HEK293 (cell line): Measurements from ENCODE around the gene FGA.

Experiments used
- CTCF ChIA-PET: fragments of 350-600 bp; formaldehyde crosslinking; extraction: SDS; loops from one replicate; lab custom pipeline; 2021; ENCODE audit warnings: antibody characterized with exemption; lab: Yijun Ruan, JAX
- POLR2A ChIA-PET: fragments of 300-600 bp; formaldehyde crosslinking; extraction: SDS; loops from one replicate; lab custom pipeline; 2020; ENCODE audit warnings: antibody characterized with exemption, inconsistent platforms; lab: Yijun Ruan, JAX
- H3K27ac ChIP-seq: fragments of 200-500 bp; sonication (Bioruptor generic); 2 replicates; pipeline ENCODE4 v1.5.1; 2014; ENCODE audit warnings: low read depth, low read length, control low read depth, inconsistent platforms; ENCODE audit errors: extremely low read depth
- H3K36me3 ChIP-seq, 2 experiments: fragments of 200-500 bp in 1 of 2; sonication (Bioruptor generic) in 1 of 2; 1 replicate in 1 of 2; 2 replicates in 1 of 2; pipeline ENCODE4 v1.5.1; 2014 to 2017; ENCODE audit warnings: inconsistent platforms in 2 of 2, low read length in 2 of 2; ENCODE audit not compliant: control insufficient read depth in 2 of 2, insufficient read depth in 1 of 2
- H3K4me1 ChIP-seq: fragments of 200-500 bp; sonication (Bioruptor generic); 2 replicates; pipeline ENCODE4 v1.5.1; 2014; ENCODE audit warnings: mild to moderate bottlenecking, low read length, inconsistent platforms; ENCODE audit not compliant: control insufficient read depth, insufficient read depth
- H3K4me3 ChIP-seq: 2 replicates; pipeline ENCODE4 v1.5.1; 2011; ENCODE audit warnings: low read depth, mild to moderate bottlenecking, control low read depth, low read length, moderate library complexity
- H3K9me3 ChIP-seq: fragments of 200-500 bp; sonication (Bioruptor generic); 2 replicates; pipeline ENCODE4 v1.5.1; 2014; ENCODE audit warnings: low read depth, low read length, inconsistent platforms; ENCODE audit not compliant: control insufficient read depth, insufficient read depth
- CTCF ChIP-seq: fragments of 450-650 bp; formaldehyde crosslinking; IDR thresholded peaks from 2 replicates; pipeline ENCODE4 v1.5.1; 2016; ENCODE audit warnings: missing biosample characterization, missing genetic modification characterization
- KLF9 ChIP-seq: fragments of 450-650 bp; formaldehyde crosslinking; IDR thresholded peaks from 2 replicates; pipeline ENCODE4 v1.5.1; 2016; ENCODE audit warnings: missing biosample characterization, missing genetic modification characterization, low read depth
- MZF1 ChIP-seq: fragments of 450-650 bp; formaldehyde crosslinking; IDR thresholded peaks from 2 replicates; pipeline ENCODE4 v1.5.1; 2017; ENCODE audit warnings: missing biosample characterization, missing genetic modification characterization, borderline replicate concordance
- PRDM10 ChIP-seq: fragments of 450-650 bp; formaldehyde crosslinking; IDR thresholded peaks from 2 replicates; pipeline ENCODE4 v1.5.1; 2016; ENCODE audit warnings: missing biosample characterization, missing genetic modification characterization
- PRDM4 ChIP-seq: fragments of 450-650 bp; formaldehyde crosslinking; IDR thresholded peaks from 2 replicates; pipeline ENCODE4 v1.5.1; 2017; ENCODE audit warnings: missing biosample characterization, missing genetic modification characterization
- RBAK ChIP-seq: fragments of 450-650 bp; formaldehyde crosslinking; IDR thresholded peaks from 2 replicates; pipeline ENCODE4 v1.5.1; 2016; ENCODE audit warnings: missing biosample characterization, missing genetic modification characterization
- REST ChIP-seq: fragments of 450-650 bp; formaldehyde crosslinking; IDR thresholded peaks from 2 replicates; pipeline ENCODE4 v1.5.1; 2016; ENCODE audit warnings: missing biosample characterization, missing genetic modification characterization
- SCRT2 ChIP-seq: fragments of 450-650 bp; formaldehyde crosslinking; IDR thresholded peaks from 2 replicates; pipeline ENCODE4 v1.5.1; 2016; ENCODE audit warnings: missing biosample characterization, missing genetic modification characterization
- SP2 ChIP-seq: fragments of 450-650 bp; formaldehyde crosslinking; IDR thresholded peaks from 2 replicates; pipeline ENCODE4 v1.5.1; 2016; ENCODE audit warnings: missing biosample characterization, missing genetic modification characterization
- ZFP41 ChIP-seq: fragments of 450-650 bp; formaldehyde crosslinking; IDR thresholded peaks from 2 replicates; pipeline ENCODE4 v1.5.1; 2016; ENCODE audit warnings: missing biosample characterization, missing genetic modification characterization, borderline replicate concordance
- ZNF211 ChIP-seq: fragments of 450-650 bp; formaldehyde crosslinking; IDR thresholded peaks from 2 replicates; pipeline ENCODE4 v1.5.1; 2016; ENCODE audit warnings: low read depth, missing biosample characterization, missing genetic modification characterization
- ZNF266 ChIP-seq: fragments of 450-650 bp; formaldehyde crosslinking; IDR thresholded peaks from 2 replicates; pipeline ENCODE4 v1.5.1; 2016; ENCODE audit warnings: missing biosample characterization, missing genetic modification characterization, low read depth
- ZNF335 ChIP-seq: fragments of 450-650 bp; formaldehyde crosslinking; conservative IDR thresholded peaks from 2 replicates; pipeline ENCODE4 v1.5.1; 2016; ENCODE audit warnings: missing biosample characterization, missing genetic modification characterization
- ZNF48 ChIP-seq: fragments of 450-650 bp; formaldehyde crosslinking; IDR thresholded peaks from 2 replicates; pipeline ENCODE4 v1.5.1; 2016; ENCODE audit warnings: missing biosample characterization, missing genetic modification characterization
- ZNF555 ChIP-seq: fragments of 450-650 bp; formaldehyde crosslinking; conservative IDR thresholded peaks from 2 replicates; pipeline ENCODE4 v1.5.1; 2017; ENCODE audit warnings: missing biosample characterization, mild to moderate bottlenecking, missing genetic modification characterization, inconsistent platforms
- ZNF610 ChIP-seq: fragments of 450-650 bp; formaldehyde crosslinking; IDR thresholded peaks from 2 replicates; pipeline ENCODE4 v1.5.1; 2016; ENCODE audit warnings: missing biosample characterization, missing genetic modification characterization, borderline replicate concordance
- ZNF654 ChIP-seq: fragments of 450-650 bp; formaldehyde crosslinking; IDR thresholded peaks from 2 replicates; pipeline ENCODE4 v1.5.1; 2016; ENCODE audit warnings: low read depth, missing biosample characterization, missing genetic modification characterization
- ZNF692 ChIP-seq: fragments of 450-650 bp; formaldehyde crosslinking; IDR thresholded peaks from 2 replicates; pipeline ENCODE4 v1.5.1; 2016; ENCODE audit warnings: missing biosample characterization, missing genetic modification characterization
- ZSCAN4 ChIP-seq: fragments of 450-650 bp; formaldehyde crosslinking; IDR thresholded peaks from 2 replicates; pipeline ENCODE4 v1.5.1; 2017; ENCODE audit warnings: missing biosample characterization, missing genetic modification characterization

The FGA gene

GRCh38 chr4:154623436-154623835, 32.9 kb upstream of the FGA start (continued):
- no peak for TF ChIP-seq PRDM4 (tag by site-specific recombination)
- TF ChIP-seq ZNF555, result no peak

- Histone ChIP-seq H3K4me3 (no peak overlapping the region), H3K4me1 (no peaks in the 10 kb centered on the region), H3K9me3 (no peaks in the 10 kb centered on the region), H3K27ac (no peak overlapping the region), H3K36me3 (no peaks in the 10 kb centered on the region)
- CTCF ChIA-PET, result interaction anchor here (0.6 to 20.9 kb wide), 10 partner anchors 10 to 873 kb away, joined by 3 to 429 read pairs (median 4); partner anchors contain the start of genes FGB, FGG and PLRG1
- TF ChIP-seq SCRT2 (peak; percentile 60), RBAK (no peak), ZNF335 (tag by site-specific recombination) (peak; percentile 77), SP2 (tag by site-specific recombination) (no peak), ZNF266 (tag by site-specific recombination) (no peak), PRDM10 (no peak), ZNF610 (tag by site-specific recombination) (no peak), ZFP41 (tag by site-specific recombination) (no peak), ZNF654 (peak; percentile 78), KLF9 (peak; percentile 57), CTCF (tag by site-specific recombination) (peak; percentile 34; the same call in 1 of the 2 replicates), ZNF211 (tag by site-specific recombination) (no peak), MZF1 (tag by site-specific recombination) (no peak)
- POLR2A ChIA-PET, result no interaction called here
These were observed 32.1 kb upstream of the FGA start for GRCh38 chr4:154622598-154622997.

GRCh38 chr4:154620111-154620510, 29.6 kb upstream of the FGA start:
- CTCF ChIA-PET, result interaction anchor here (0.7 to 20.9 kb wide), 8 partner anchors 9 to 160 kb away, joined by 3 to 429 read pairs (median 4); partner anchors contain the start of genes FGB and PLRG1
- POLR2A ChIA-PET, result no interaction called here
- no peak overlapping the region for H3K4me3 ChIP-seq
- H3K27ac ChIP-seq, result no peak overlapping the region
- no peaks in the 10 kb centered on the region for H3K36me3 ChIP-seq
- no peaks in the 10 kb centered on the region for H3K4me1 ChIP-seq
- no peaks in the 10 kb centered on the region for H3K9me3 ChIP-seq
- TF ChIP-seq ZNF48 (no peak), ZSCAN4 (no peak), ZNF692 (tag by site-specific recombination) (no peak), REST (no peak)
